Stimulated activated naive CD8-positive, alpha-beta T cell treated with anti-CD3 and anti-CD28 coated beads, Interleukin-15, Interleukin-2, amounts not matched to agents 100 ng/mL and 50 ng/mL, for 24 hours (primary cell): ENCODE results near the gene MTHFSD.

Experiments used
- H3K27ac Mint-ChIP-seq: one replicate; pipeline ENCODE4 v1.8.0; 2021; ENCODE audit warnings: mild to moderate bottlenecking, mixed read lengths
- H3K27me3 Mint-ChIP-seq: one replicate; pipeline ENCODE4 v1.8.0; 2021; ENCODE audit warnings: mixed read lengths
- H3K36me3 Mint-ChIP-seq: one replicate; pipeline ENCODE4 v1.8.0; 2021; ENCODE audit warnings: low read depth, mixed read lengths
- H3K4me1 Mint-ChIP-seq: one replicate; pipeline ENCODE4 v1.8.0; 2021; ENCODE audit warnings: low read depth, mixed read lengths
- H3K4me3 Mint-ChIP-seq: one replicate; pipeline ENCODE4 v1.8.0; 2021; ENCODE audit warnings: mild to moderate bottlenecking, mixed read lengths
- H3K9me3 Mint-ChIP-seq: one replicate; pipeline ENCODE4 v1.8.0; 2021; ENCODE audit warnings: mixed read lengths

The MTHFSD gene

DNA sequence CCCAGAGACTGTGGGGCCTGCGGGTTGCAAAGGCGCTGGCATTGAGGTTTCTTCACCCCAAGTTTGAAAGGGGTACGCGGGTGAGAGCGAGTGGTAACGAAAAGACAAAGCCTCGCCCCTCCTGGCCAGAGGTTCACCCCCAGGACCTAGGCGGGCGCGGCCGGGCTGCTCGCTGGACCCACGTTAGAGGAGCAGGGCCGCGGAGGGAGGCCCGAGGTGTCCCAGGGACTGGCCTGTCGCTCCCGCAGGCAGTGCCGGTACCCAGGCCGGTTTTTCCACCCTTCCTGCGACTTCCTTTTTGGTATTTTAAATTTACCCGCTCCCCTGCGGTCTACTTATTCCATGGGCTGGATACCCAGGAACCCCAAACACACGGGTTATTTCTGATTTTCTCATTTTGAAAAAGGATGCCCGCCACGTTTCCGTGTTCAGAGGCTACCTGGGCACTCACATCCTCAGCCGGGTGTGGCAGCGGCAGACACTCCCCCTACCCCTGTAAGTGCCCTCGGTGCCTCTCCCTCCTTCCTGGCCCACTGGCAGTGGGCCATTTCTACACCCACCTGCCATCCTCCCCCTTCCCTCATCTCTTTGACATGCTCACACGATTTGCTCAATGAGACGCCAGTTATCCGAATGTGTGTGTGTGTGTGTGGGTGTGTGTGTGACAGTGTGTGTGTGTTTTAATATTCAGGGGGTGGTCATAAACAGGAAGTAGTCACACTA lies 21.7 kb upstream of the MTHFSD start:
- no peaks in the 10 kb centered on the region for H3K36me3 Mint-ChIP-seq
- peak overlapping the region; percentile 70 for H3K4me3 Mint-ChIP-seq
- peaks cover 11% of the 10 kb centered on the region for H3K4me1 Mint-ChIP-seq
- no peaks in the 10 kb centered on the region for H3K9me3 Mint-ChIP-seq
- H3K27ac Mint-ChIP-seq: no peak overlapping the region
- H3K27me3 Mint-ChIP-seq: peaks cover 73% of the 10 kb centered on the region

- H3K27ac Mint-ChIP-seq: no peak overlapping the region
- H3K27me3 Mint-ChIP-seq: peaks cover 71% of the 10 kb centered on the region
- no peaks in the 10 kb centered on the region for H3K36me3 Mint-ChIP-seq
- no peaks in the 10 kb centered on the region for H3K9me3 Mint-ChIP-seq
- H3K4me3 Mint-ChIP-seq: peak overlapping the region; percentile 70
- H3K4me1 Mint-ChIP-seq: peaks cover 11% of the 10 kb centered on the region
Observed at GRCh38 chr16:86575754-86576557, 20.9 kb upstream of the MTHFSD start.

DNA sequence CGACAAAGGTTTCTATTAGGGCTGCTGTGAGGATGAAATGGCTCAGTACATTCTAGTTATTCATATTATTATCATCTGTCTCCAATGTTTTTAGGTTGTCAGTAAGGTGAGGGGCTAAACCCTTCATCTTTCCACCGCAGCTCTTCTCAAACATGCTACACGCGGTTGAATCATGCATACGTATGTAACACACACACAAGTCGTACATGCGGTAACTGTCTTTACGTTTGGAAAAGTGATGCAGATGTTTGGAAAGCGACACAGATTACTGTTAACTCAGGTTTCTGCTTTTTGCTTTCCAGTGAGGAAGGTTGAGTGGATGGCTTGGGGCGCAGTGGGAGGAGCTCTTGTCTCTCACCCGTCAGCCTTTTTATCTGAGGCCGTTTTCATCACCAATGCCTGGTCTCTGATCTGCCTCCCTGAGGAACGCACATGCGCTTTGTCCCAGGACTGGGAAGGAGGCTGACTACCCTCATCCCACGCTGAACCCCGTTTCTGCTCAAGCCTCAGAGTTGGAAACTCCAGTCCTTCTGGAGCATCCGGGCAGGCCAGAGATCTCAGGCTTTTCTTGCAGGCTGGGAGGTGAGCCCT lies 20.2 kb upstream of the MTHFSD start:
- Mint-ChIP-seq H3K4me3 (no peak overlapping the region), H3K27me3 (peaks cover 70% of the 10 kb centered on the region), H3K27ac (no peak overlapping the region), H3K36me3 (no peaks in the 10 kb centered on the region), H3K9me3 (no peaks in the 10 kb centered on the region), H3K4me1 (peaks cover 11% of the 10 kb centered on the region)

- H3K9me3 Mint-ChIP-seq: no peaks in the 10 kb centered on the region
- peaks cover 11% of the 10 kb centered on the region for H3K4me1 Mint-ChIP-seq
- H3K36me3 Mint-ChIP-seq: no peaks in the 10 kb centered on the region
- H3K4me3 Mint-ChIP-seq: no peak overlapping the region
- H3K27ac Mint-ChIP-seq: no peak overlapping the region
- H3K27me3 Mint-ChIP-seq: peaks cover 70% of the 10 kb centered on the region
Observed at GRCh38 chr16:86574646-86575045, 19.6 kb upstream of the MTHFSD start.

- no peak overlapping the region for H3K27ac Mint-ChIP-seq
- H3K4me1 Mint-ChIP-seq: peaks cover 11% of the 10 kb centered on the region
- H3K4me3 Mint-ChIP-seq: no peak overlapping the region
- H3K36me3 Mint-ChIP-seq: no peaks in the 10 kb centered on the region
- H3K9me3 Mint-ChIP-seq: no peaks in the 10 kb centered on the region
- H3K27me3 Mint-ChIP-seq: peaks cover 74% of the 10 kb centered on the region
Observed at GRCh38 chr16:86573646-86574508, 18.8 kb upstream of the MTHFSD start.

DNA sequence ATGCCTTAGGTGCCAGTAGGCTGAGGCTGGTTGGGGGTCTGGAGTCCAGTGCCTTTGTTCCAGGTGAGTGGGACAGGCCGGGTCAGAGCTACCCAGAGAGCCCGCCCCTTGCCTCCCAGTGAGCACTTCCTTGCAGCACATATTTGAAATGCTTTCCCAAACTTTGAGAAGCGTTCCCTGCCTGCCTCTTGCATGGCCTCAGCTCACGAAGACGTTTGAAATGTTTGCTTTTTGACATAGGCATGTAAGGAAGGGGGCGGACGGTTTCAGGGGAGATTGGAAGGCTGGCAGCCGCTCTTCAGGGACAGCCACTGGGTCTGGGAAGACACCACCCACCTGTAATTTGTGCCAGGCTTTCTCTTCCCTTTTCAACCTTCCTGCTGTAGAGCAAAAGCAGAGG lies 18.2 kb upstream of the MTHFSD start:
- Mint-ChIP-seq H3K27ac (no peak overlapping the region), H3K36me3 (no peaks in the 10 kb centered on the region), H3K27me3 (peaks cover 72% of the 10 kb centered on the region), H3K4me3 (no peak overlapping the region), H3K4me1 (peaks cover 11% of the 10 kb centered on the region), H3K9me3 (no peaks in the 10 kb centered on the region)

GRCh38 chr16:86572606-86573005 lies 17.6 kb upstream of the MTHFSD start:
- Mint-ChIP-seq H3K4me3 (no peak overlapping the region), H3K4me1 (peaks cover 11% of the 10 kb centered on the region), H3K36me3 (no peaks in the 10 kb centered on the region), H3K9me3 (no peaks in the 10 kb centered on the region), H3K27ac (no peak overlapping the region), H3K27me3 (peaks cover 66% of the 10 kb centered on the region)

GRCh38 chr16:86572041-86572521 lies 17.0 kb upstream of the MTHFSD start:
- H3K27me3 Mint-ChIP-seq: peaks cover 65% of the 10 kb centered on the region
- no peak overlapping the region for H3K27ac Mint-ChIP-seq
- no peaks in the 10 kb centered on the region for H3K9me3 Mint-ChIP-seq
- no peaks in the 10 kb centered on the region for H3K36me3 Mint-ChIP-seq
- H3K4me3 Mint-ChIP-seq: no peak overlapping the region
- H3K4me1 Mint-ChIP-seq: peaks cover 8% of the 10 kb centered on the region

GRCh38 chr16:86571530-86571915 lies 16.5 kb upstream of the MTHFSD start:
- H3K27me3 Mint-ChIP-seq: peaks cover 60% of the 10 kb centered on the region
- no peaks in the 10 kb centered on the region for H3K36me3 Mint-ChIP-seq
- H3K4me3 Mint-ChIP-seq: no peak overlapping the region
- peaks cover 4% of the 10 kb centered on the region for H3K4me1 Mint-ChIP-seq
- H3K9me3 Mint-ChIP-seq: no peaks in the 10 kb centered on the region
- no peak overlapping the region for H3K27ac Mint-ChIP-seq

GRCh38 chr16:86570558-86571529 lies 15.8 kb upstream of the MTHFSD start:
- Mint-ChIP-seq H3K27ac (no peak overlapping the region), H3K9me3 (no peaks in the 10 kb centered on the region), H3K4me3 (no peak overlapping the region), H3K4me1 (no peaks in the 10 kb centered on the region), H3K36me3 (no peaks in the 10 kb centered on the region), H3K27me3 (peaks cover 58% of the 10 kb centered on the region)

DNA sequence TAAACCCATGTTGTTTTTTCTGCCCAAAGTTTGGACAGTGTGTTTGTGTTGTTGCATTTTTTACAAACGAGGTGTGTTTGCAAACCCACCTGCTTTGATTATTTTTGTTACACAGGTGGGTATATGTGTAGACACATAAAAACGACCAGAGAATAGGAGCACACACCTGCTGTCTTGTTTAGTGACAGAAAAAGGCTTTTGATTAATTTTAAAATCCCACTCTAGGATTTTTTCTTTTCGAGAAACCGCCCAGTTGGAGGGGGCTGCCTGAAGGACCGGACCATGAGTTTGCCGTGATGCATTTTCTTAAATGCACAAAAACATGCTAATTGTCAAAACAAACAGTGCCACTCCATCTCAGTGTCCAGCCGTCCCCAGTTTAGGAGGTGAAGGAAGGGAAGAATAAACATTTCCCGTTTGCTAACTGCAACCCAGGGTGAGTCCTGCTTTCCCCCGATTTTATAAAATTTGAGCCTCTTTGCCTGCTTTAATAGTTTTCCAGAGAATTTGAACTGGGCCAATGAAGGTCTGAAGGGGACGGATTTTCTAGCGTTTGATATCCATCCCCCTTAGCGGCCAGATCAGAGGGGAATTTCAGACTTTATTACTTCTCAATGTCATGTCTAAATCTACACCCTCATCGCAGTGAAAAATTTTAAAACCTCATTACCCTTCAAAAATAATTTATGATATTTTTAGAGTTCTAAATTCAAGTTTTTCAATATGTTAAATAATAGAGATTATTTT lies 14.8 kb upstream of the MTHFSD start:
- no peak overlapping the region for H3K27ac Mint-ChIP-seq
- no peaks in the 10 kb centered on the region for H3K36me3 Mint-ChIP-seq
- peaks cover 60% of the 10 kb centered on the region for H3K27me3 Mint-ChIP-seq
- H3K4me1 Mint-ChIP-seq: no peaks in the 10 kb centered on the region
- no peaks in the 10 kb centered on the region for H3K9me3 Mint-ChIP-seq
- H3K4me3 Mint-ChIP-seq: no peak overlapping the region

DNA sequence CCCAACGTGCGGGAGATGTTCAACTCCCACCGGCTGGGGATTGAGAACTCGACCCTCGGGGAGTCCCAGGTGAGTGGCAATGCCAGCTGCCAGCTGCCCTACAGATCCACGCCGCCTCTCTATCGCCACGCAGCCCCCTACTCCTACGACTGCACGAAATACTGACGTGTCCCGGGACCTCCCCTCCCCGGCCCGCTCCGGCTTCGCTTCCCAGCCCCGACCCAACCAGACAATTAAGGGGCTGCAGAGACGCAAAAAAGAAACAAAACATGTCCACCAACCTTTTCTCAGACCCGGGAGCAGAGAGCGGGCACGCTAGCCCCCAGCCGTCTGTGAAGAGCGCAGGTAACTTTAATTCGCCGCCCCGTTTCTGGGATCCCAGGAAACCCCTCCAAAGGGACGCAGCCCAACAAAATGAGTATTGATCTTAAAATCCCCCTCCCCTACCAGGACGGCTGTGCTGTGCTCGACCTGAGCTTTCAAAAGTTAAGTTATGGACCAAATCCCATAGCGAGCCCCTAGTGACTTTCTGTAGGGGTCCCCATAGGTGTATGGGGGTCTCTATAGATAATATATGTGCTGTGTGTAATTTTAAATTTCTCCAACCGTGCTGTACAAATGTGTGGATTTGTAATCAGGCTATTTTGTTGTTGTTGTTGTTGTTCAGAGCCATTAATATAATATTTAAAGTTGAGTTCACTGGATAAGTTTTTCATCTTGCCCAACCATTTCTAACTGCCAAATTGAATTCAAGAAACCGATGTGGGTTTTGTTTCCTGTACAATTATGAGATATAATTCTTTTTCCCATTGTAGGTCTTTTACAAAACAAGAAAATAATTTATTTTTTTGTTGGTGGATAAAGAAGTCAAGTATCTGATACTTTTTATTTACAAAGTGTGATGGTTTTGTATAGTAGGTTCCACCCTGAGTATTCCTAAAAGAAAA lies 13.9 kb upstream of the MTHFSD start:
- Mint-ChIP-seq H3K27me3 (peaks cover 60% of the 10 kb centered on the region), H3K9me3 (no peaks in the 10 kb centered on the region), H3K4me1 (peaks cover 2% of the 10 kb centered on the region), H3K4me3 (no peak overlapping the region), H3K27ac (no peak overlapping the region), H3K36me3 (no peaks in the 10 kb centered on the region)
